Activated CD4-positive, alpha-beta T cell treated with anti-CD3 and anti-CD28 coated beads for 4 hours (primary cell): ENCODE data around the gene FAHD2A.
"Not testable (repeated sequence)": the region's sequence is repeated elsewhere in the genome, so short reads cannot be mapped to it uniquely, and the experiment has no call there.

Source experiments
- DNase-seq, 2 donors: peaks; one replicate each; pipeline ENCODE4 v3.0.0-alpha.2; 2020

Gene FAHD2A

GRCh38 chr2:95435872-95436209 is 33.3 kb downstream of the FAHD2A start:
- not testable (repeated sequence) for DNase-seq

- not testable (repeated sequence) for DNase-seq
Measured at GRCh38 chr2:95442474-95443099, 40.1 kb downstream of the FAHD2A start.

GRCh38 chr2:95445317-95445716 is 42.8 kb downstream of the FAHD2A start:
- DNase-seq = not testable (repeated sequence)

- DNase-seq = not testable (repeated sequence)
Measured at GRCh38 chr2:95463292-95463691, 60.8 kb downstream of the FAHD2A start.
